Upper lobe of right lung (tissue), 1 donor: ENCODE data around the gene ITPK1. TPM values are rescaled to one million over a fixed set of nuclear protein-coding genes. Genes with fewer than 3 reads are reported as not detected.

Experiments
- ATAC-seq: fragments of 200-7000 bp; cut with Tn5 transposase; one replicate; pipeline ENCODE4 v1.9.1; 2020; ENCODE audit warnings: mild to moderate bottlenecking, moderate library complexity
- DNase-seq: peaks from one replicate; pipeline ENCODE4 v3.0.0-alpha.2; 2020
- H3K27ac ChIP-seq: fragments of 200-600 bp; one replicate; pipeline ENCODE4 v1.8.0; 2022
- H3K27me3 ChIP-seq: fragments of 200-600 bp; one replicate; pipeline ENCODE4 v1.8.0; 2022; ENCODE audit warnings: mild to moderate bottlenecking
- H3K36me3 ChIP-seq: fragments of 200-600 bp; one replicate; pipeline ENCODE4 v1.8.0; 2022
- H3K4me1 ChIP-seq: fragments of 200-600 bp; one replicate; pipeline ENCODE4 v1.8.0; 2022
- H3K4me3 ChIP-seq: fragments of 200-600 bp; one replicate; pipeline ENCODE4 v1.8.0; 2022; ENCODE audit warnings: mild to moderate bottlenecking
- H3K9me3 ChIP-seq: fragments of 200-600 bp; one replicate; pipeline ENCODE4 v1.8.0; 2022
- intact Hi-C: fragments of 100-400 bp; cut with DNase I; formaldehyde crosslinking; loops from one replicate; pipeline ENCODE4 v1.11.0; 2022
- total RNA-seq: library from RNA; stranded (reverse); fragmentation: NEBNext Ultra II Directional; extraction: Animal tissue kit (Norgen Biotek cat#: 25700); gene quantifications from one replicate; pipeline ENCODE4 v1.2.1, GENCODE V29; 2021
- TF ChIP-seq, protein P1 (sequence below): fragments of 200-600 bp; IDR thresholded peaks from one replicate; pipeline ENCODE4 v1.8.0; 2022; ENCODE audit warnings: antibody characterized with exemption
- donor health status: DM: no; HTN: yes; CAD: no; lungs with severe emphysema.

The ITPK1 gene
- total RNA-seq, 1 donor from 2014 or later, result 96.9 TPM

- TF ChIP-seq, protein P1, sequence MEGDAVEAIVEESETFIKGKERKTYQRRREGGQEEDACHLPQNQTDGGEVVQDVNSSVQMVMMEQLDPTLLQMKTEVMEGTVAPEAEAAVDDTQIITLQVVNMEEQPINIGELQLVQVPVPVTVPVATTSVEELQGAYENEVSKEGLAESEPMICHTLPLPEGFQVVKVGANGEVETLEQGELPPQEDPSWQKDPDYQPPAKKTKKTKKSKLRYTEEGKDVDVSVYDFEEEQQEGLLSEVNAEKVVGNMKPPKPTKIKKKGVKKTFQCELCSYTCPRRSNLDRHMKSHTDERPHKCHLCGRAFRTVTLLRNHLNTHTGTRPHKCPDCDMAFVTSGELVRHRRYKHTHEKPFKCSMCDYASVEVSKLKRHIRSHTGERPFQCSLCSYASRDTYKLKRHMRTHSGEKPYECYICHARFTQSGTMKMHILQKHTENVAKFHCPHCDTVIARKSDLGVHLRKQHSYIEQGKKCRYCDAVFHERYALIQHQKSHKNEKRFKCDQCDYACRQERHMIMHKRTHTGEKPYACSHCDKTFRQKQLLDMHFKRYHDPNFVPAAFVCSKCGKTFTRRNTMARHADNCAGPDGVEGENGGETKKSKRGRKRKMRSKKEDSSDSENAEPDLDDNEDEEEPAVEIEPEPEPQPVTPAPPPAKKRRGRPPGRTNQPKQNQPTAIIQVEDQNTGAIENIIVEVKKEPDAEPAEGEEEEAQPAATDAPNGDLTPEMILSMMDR, result no peak
- no peak for ATAC-seq
- H3K36me3 ChIP-seq, result no peaks in the 10 kb centered on the region
- H3K4me3 ChIP-seq, result no peak overlapping the region
- H3K27me3 ChIP-seq, result no peaks in the 10 kb centered on the region
- no peaks in the 10 kb centered on the region for H3K4me1 ChIP-seq
- DNase-seq, result no peak
- intact Hi-C loops, result no loop called here
- H3K27ac ChIP-seq, result no peak overlapping the region
- H3K9me3 ChIP-seq, result no peaks in the 10 kb centered on the region
Observed at GRCh38 chr14:93156693-93157369, 41.1 kb upstream of the ITPK1 start.

GRCh38 chr14:93155667-93156066 lies 39.9 kb upstream of the ITPK1 start:
- Histone ChIP-seq H3K36me3 (no peaks in the 10 kb centered on the region), H3K9me3 (no peaks in the 10 kb centered on the region), H3K4me1 (no peaks in the 10 kb centered on the region), H3K4me3 (no peak overlapping the region), H3K27ac (no peak overlapping the region), H3K27me3 (no peaks in the 10 kb centered on the region)
- ATAC-seq (no peak), DNase-seq (no peak)
- intact Hi-C loops, result no loop called here
- TF ChIP-seq, protein P1, result no peak

GRCh38 chr14:93153121-93153520 lies 37.4 kb upstream of the ITPK1 start:
- DNase-seq, result no peak
- no peaks in the 10 kb centered on the region for H3K36me3 ChIP-seq
- TF ChIP-seq, protein P1, result no peak
- no peak overlapping the region for H3K27ac ChIP-seq
- H3K4me3 ChIP-seq, result no peak overlapping the region
- intact Hi-C loops, result no loop called here
- no peaks in the 10 kb centered on the region for H3K4me1 ChIP-seq
- no peaks in the 10 kb centered on the region for H3K27me3 ChIP-seq
- ATAC-seq, result no peak
- H3K9me3 ChIP-seq, result no peaks in the 10 kb centered on the region

DNA sequence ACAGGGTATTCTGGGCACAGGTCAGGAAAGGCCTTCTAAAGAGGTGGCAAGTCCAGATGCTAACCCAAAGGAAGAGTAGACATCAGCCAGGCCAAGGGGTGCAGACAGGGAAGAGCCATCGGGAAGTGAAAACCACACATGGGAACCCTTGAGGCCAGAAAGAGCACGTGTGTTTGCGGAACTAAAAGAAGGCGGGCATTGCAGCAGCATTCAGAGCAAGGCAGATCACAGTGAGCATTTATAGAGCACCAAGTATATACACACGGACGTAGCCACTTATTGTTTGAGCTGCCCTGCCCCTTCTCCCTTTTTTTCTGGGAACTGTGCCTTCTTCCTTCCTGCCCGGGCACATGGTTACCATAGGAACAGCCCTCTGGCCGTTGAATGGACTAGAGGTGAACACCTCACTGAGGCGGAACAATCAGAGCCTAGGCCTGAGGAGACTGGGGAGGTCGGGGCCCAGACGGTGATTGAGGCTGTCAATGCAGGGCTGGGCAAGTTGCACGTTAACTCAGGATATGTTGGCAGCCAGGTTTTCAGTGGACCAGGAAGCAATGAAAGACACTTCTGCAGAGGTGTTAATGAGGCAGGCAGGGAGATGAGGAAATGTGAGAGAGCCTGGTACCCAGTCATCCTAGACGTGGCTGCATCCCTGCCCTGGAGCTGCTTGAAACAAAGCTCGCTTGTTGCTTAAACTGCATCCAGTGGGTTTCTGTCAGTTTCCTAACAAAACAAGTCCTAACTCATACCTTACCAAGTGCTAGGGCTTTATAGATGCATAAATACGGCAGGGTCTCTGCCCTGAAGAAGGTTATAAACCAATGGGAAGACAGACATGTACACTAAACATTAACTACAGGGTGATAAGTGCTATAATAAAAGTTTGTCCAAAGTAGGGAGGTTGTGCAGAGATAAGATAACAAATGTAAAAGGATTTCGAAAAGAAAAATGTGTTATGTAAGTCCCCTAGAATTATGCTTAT lies 34.8 kb upstream of the ITPK1 start:
- no peak for DNase-seq
- intact Hi-C loops, result no loop called here
- Histone ChIP-seq H3K27me3 (no peaks in the 10 kb centered on the region), H3K27ac (no peak overlapping the region), H3K9me3 (no peaks in the 10 kb centered on the region), H3K36me3 (no peaks in the 10 kb centered on the region), H3K4me1 (no peaks in the 10 kb centered on the region), H3K4me3 (no peak overlapping the region)
- ATAC-seq, result peak; percentile 86
- TF ChIP-seq, protein P1, result no peak

GRCh38 chr14:93148979-93149378 lies 33.3 kb upstream of the ITPK1 start:
- Histone ChIP-seq H3K36me3 (no peaks in the 10 kb centered on the region), H3K4me3 (no peak overlapping the region), H3K27ac (no peak overlapping the region), H3K27me3 (no peaks in the 10 kb centered on the region), H3K4me1 (no peaks in the 10 kb centered on the region), H3K9me3 (no peaks in the 10 kb centered on the region)
- TF ChIP-seq, protein P1, result no peak
- ATAC-seq (no peak), DNase-seq (no peak)
- intact Hi-C loops, result no loop called here
